Neural cell (in vitro differentiated cells): ENCODE data around the gene AVEN. TPM values are rescaled to one million over a fixed set of nuclear protein-coding genes. Genes with fewer than 3 reads are reported as not detected.
A peak's percentile ranks its signal among the peaks of the same experiment; 100 is the strongest.

Experiments used
- H2AFZ ChIP-seq: fragments of 200-600, 300-800 bp; sonication (generic), shearing (Covaris generic); 2 replicates; pipeline ENCODE4 v1.6.0; 2014; ENCODE audit warnings: low read depth, mild to moderate bottlenecking, antibody characterized with exemption, low read length, moderate library complexity
- H3F3A ChIP-seq: fragments of 200-600 bp; shearing (Covaris generic); 2 replicates; pipeline ENCODE4 v1.6.1; 2016; ENCODE audit warnings: mild to moderate bottlenecking, moderate library complexity, mixed read lengths, antibody characterized with exemption, low read length; ENCODE audit not compliant: insufficient read depth, poor library complexity, severe bottlenecking
- H3K27ac ChIP-seq: fragments of 200-600, 300-800 bp; sonication (generic), shearing (Covaris generic); 2 replicates; pipeline ENCODE4 v1.5.1; 2014; ENCODE audit warnings: mild to moderate bottlenecking, low read length, moderate library complexity
- H3K27me3 ChIP-seq: fragments of 300-800, 200-600 bp; sonication (generic), shearing (Covaris generic); 2 replicates; pipeline ENCODE4 v1.6.0; 2014; ENCODE audit warnings: mild to moderate bottlenecking, low read depth, low read length, moderate library complexity; ENCODE audit not compliant: insufficient read depth
- H3K36me3 ChIP-seq: fragments of 300-800, 200-600 bp; sonication (generic), shearing (Covaris generic); 2 replicates; pipeline ENCODE4 v1.5.1; 2014; ENCODE audit warnings: mild to moderate bottlenecking, antibody characterized with exemption, low read length, moderate library complexity; ENCODE audit not compliant: insufficient read depth
- H3K4me2 ChIP-seq: fragments of 300-800, 200-600 bp; sonication (generic), shearing (Covaris generic); 2 replicates; pipeline ENCODE4 v1.6.0; 2014; ENCODE audit warnings: mild to moderate bottlenecking, low read length
- H3K4me3 ChIP-seq: fragments of 300-800, 200-600 bp; sonication (generic), shearing (Covaris generic); 2 replicates; pipeline ENCODE4 v1.5.1; 2014; ENCODE audit warnings: mild to moderate bottlenecking, low read length, moderate library complexity
- H3K79me2 ChIP-seq: fragments of 200-600 bp; shearing (Covaris generic); replicated peaks from 2 replicates; pipeline ENCODE4 v1.6.0; 2014; ENCODE audit warnings: mild to moderate bottlenecking, low read length, moderate library complexity; ENCODE audit not compliant: insufficient read depth
- H3K9ac ChIP-seq: fragments of 300-800, 200-600 bp; sonication (generic), shearing (Covaris generic); 2 replicates; pipeline ENCODE4 v1.6.1; 2016; ENCODE audit warnings: mild to moderate bottlenecking, low read length, mixed read lengths
- H3K9me2 ChIP-seq: fragments of 200-600 bp; shearing (Covaris generic); 2 replicates; pipeline ENCODE4 v1.6.1; 2016; ENCODE audit warnings: mild to moderate bottlenecking, low read length, mixed read lengths; ENCODE audit not compliant: insufficient read depth
- H3K9me3 ChIP-seq: fragments of 200-600, 300-800 bp; sonication (generic), shearing (Covaris generic); 2 replicates; pipeline ENCODE4 v1.6.1; 2016; ENCODE audit warnings: mild to moderate bottlenecking, mixed run types, low read length, moderate library complexity, mixed read lengths
- H4K20me1 ChIP-seq: fragments of 200-600 bp; shearing (Covaris generic); 2 replicates; pipeline ENCODE4 v1.6.1; 2016; ENCODE audit warnings: mild to moderate bottlenecking, mixed run types; ENCODE audit not compliant: insufficient read depth
- CTCF ChIP-seq: fragments of 450-650 bp; IDR thresholded peaks from 2 replicates; pipeline ENCODE4 v1.5.1; 2014; ENCODE audit warnings: antibody characterized with exemption, mild to moderate bottlenecking, moderate library complexity; ENCODE audit not compliant: poor library complexity, severe bottlenecking
- EP300 ChIP-seq: fragments of 450-650 bp; conservative IDR thresholded peaks from 2 replicates; pipeline ENCODE4 v1.6.1; 2014; ENCODE audit warnings: antibody characterized with exemption, mild to moderate bottlenecking, moderate library complexity; ENCODE audit not compliant: poor library complexity, severe bottlenecking
- EZH2 ChIP-seq: fragments of 200-600, 300-800 bp; shearing (Covaris generic), sonication (generic); IDR thresholded peaks from 2 replicates; pipeline ENCODE4 v1.6.1; 2014; ENCODE audit warnings: antibody characterized with exemption, low read length, borderline replicate concordance, mild to moderate bottlenecking; ENCODE audit not compliant: insufficient read depth, poor library complexity, severe bottlenecking
- MXI1 ChIP-seq: fragments of 450-650 bp; conservative IDR thresholded peaks from 2 replicates; pipeline ENCODE4 v1.6.1; 2014; ENCODE audit warnings: antibody characterized with exemption, mild to moderate bottlenecking; ENCODE audit not compliant: poor library complexity, severe bottlenecking
- POLR2AphosphoS5 ChIP-seq: IDR thresholded peaks from 2 replicates; pipeline ENCODE4 v1.6.1; 2012
- RAD21 ChIP-seq: fragments of 450-650 bp; conservative IDR thresholded peaks from 2 replicates; pipeline ENCODE4 v1.6.1; 2014; ENCODE audit warnings: antibody characterized with exemption, mild to moderate bottlenecking, moderate library complexity
- REST ChIP-seq: IDR thresholded peaks from 2 replicates; pipeline ENCODE4 v1.6.1; 2012; ENCODE audit warnings: borderline replicate concordance
- SMC3 ChIP-seq: fragments of 450-650 bp; conservative IDR thresholded peaks from 2 replicates; pipeline ENCODE4 v1.6.1; 2014; ENCODE audit warnings: antibody characterized with exemption, mild to moderate bottlenecking, moderate library complexity; ENCODE audit not compliant: poor library complexity
- TAF1 ChIP-seq: IDR thresholded peaks from 2 replicates; pipeline ENCODE4 v1.6.1; 2012; ENCODE audit warnings: low read depth
- polyA plus RNA-seq: library from polyadenylated mRNA; depleted of rRNA; stranded (reverse); fragments of >200 nt; gene quantifications from 2 replicates; pipeline ENCODE4 v1.2.3, GENCODE V29; 2014

The AVEN gene
- polyA plus RNA-seq, 1 donor from 2014 or later = 14.1 TPM

- Histone ChIP-seq H3K9me2 (no peaks in the 10 kb centered on the region), H3K36me3 (no peaks in the 10 kb centered on the region), H3K9ac (no peak overlapping the region), H3K27me3 (no peaks in the 10 kb centered on the region), H4K20me1 (no peaks in the 10 kb centered on the region), H3K9me3 (no peaks in the 10 kb centered on the region), H3K27ac (no peak overlapping the region), H3K4me2 (no peak overlapping the region), H3F3A (no peaks in the 10 kb centered on the region), H3K79me2 (no peaks in the 10 kb centered on the region), H3K4me3 (no peak overlapping the region), H2AFZ (no peak overlapping the region)
- TF ChIP-seq TAF1 (no peak), MXI1 (no peak), SMC3 (no peak), RAD21 (no peak), POLR2AphosphoS5 (no peak), CTCF (no peak), EP300 (no peak), REST (no peak), EZH2 (no peak)
Observed at GRCh38 chr15:33964665-33965040, 74.4 kb downstream of the AVEN start.

- no peaks in the 10 kb centered on the region for H3K79me2 ChIP-seq
- no peak for TF ChIP-seq REST
- TF ChIP-seq RAD21 = peak; percentile 81
- peak; percentile 81 for TF ChIP-seq SMC3
- TF ChIP-seq CTCF = peak; percentile 82
- no peak overlapping the region for H3K9ac ChIP-seq
- H3K36me3 ChIP-seq = no peaks in the 10 kb centered on the region
- H2AFZ ChIP-seq = no peak overlapping the region
- H3K4me3 ChIP-seq = no peak overlapping the region
- no peaks in the 10 kb centered on the region for H3K9me3 ChIP-seq
- H3K9me2 ChIP-seq = no peaks in the 10 kb centered on the region
- H3K27me3 ChIP-seq = no peaks in the 10 kb centered on the region
- no peaks in the 10 kb centered on the region for H3F3A ChIP-seq
- H4K20me1 ChIP-seq = no peaks in the 10 kb centered on the region
- H3K27ac ChIP-seq = no peak overlapping the region
- no peak overlapping the region for H3K4me2 ChIP-seq
Observed at GRCh38 chr15:33963831-33964664, 75.0 kb downstream of the AVEN start.
